ENCODE measurements around the gene RAB17.

RAB17 gene

GRCh38 chr2:237623428-237624403, 33.2 kb upstream of the RAB17 start:
- Histone ChIP-seq H3K4me1 (ENCODE audit: control insufficient read depth, insufficient read depth, low read length) (peaks cover 16% of the 10 kb centered on the region), H3K9ac (ENCODE audit: low read length) (no peak overlapping the region), H3K27me3 (ENCODE audit: control insufficient read depth, insufficient read depth, low read length) (peaks cover 29% of the 10 kb centered on the region), H3K4me3 (ENCODE audit: low read depth, low read length) (no peak overlapping the region), H3K9me3 (ENCODE audit: control insufficient read depth, insufficient read depth, low read depth, low read length) (no peaks in the 10 kb centered on the region; the same call in 1 of the 2 replicates), H3K27ac (ENCODE audit: low read depth, low read length) (no peak overlapping the region), H3K36me3 (ENCODE audit: control insufficient read depth, insufficient read depth, low read length) (peaks cover 3% of the 10 kb centered on the region; the same call in 1 of the 2 replicates)

- H3K9ac ChIP-seq (ENCODE audit: low read length): no peak overlapping the region
- H3K36me3 ChIP-seq (ENCODE audit: control insufficient read depth, insufficient read depth, low read length): peaks cover 14% of the 10 kb centered on the region; the same call in 1 of the 2 replicates
- no peak overlapping the region for H3K4me3 ChIP-seq (ENCODE audit: low read depth, low read length)
- no peak overlapping the region for H3K27ac ChIP-seq (ENCODE audit: low read depth, low read length)
- peaks cover 37% of the 10 kb centered on the region for H3K4me1 ChIP-seq (ENCODE audit: control insufficient read depth, insufficient read depth, low read length)
- H3K9me3 ChIP-seq (ENCODE audit: control insufficient read depth, insufficient read depth, low read depth, low read length): no peaks in the 10 kb centered on the region; the same call in 1 of the 2 replicates
- H3K27me3 ChIP-seq (ENCODE audit: control insufficient read depth, insufficient read depth, low read length): no peaks in the 10 kb centered on the region
These were observed 27.9 kb upstream of the RAB17 start for GRCh38 chr2:237618449-237618848.

- H3K27me3 ChIP-seq (ENCODE audit: control insufficient read depth, insufficient read depth, low read length): no peaks in the 10 kb centered on the region
- H3K4me3 ChIP-seq (ENCODE audit: low read depth, low read length): no peak overlapping the region
- H3K4me1 ChIP-seq (ENCODE audit: control insufficient read depth, insufficient read depth, low read length): peaks cover 46% of the 10 kb centered on the region
- no peak overlapping the region for H3K27ac ChIP-seq (ENCODE audit: low read depth, low read length)
- peaks cover 16% of the 10 kb centered on the region; the same call in 1 of the 2 replicates for H3K36me3 ChIP-seq (ENCODE audit: control insufficient read depth, insufficient read depth, low read length)
- H3K9ac ChIP-seq (ENCODE audit: low read length): no peak overlapping the region
- H3K9me3 ChIP-seq (ENCODE audit: control insufficient read depth, insufficient read depth, low read depth, low read length): no peaks in the 10 kb centered on the region; the same call in 1 of the 2 replicates
These were observed 27.1 kb upstream of the RAB17 start for GRCh38 chr2:237617587-237617982.

GRCh38 chr2:237616734-237617586, 26.4 kb upstream of the RAB17 start:
- H3K9me3 ChIP-seq (ENCODE audit: control insufficient read depth, insufficient read depth, low read depth, low read length): no peaks in the 10 kb centered on the region; the same call in 1 of the 2 replicates
- peaks cover 48% of the 10 kb centered on the region for H3K4me1 ChIP-seq (ENCODE audit: control insufficient read depth, insufficient read depth, low read length)
- no peak overlapping the region for H3K9ac ChIP-seq (ENCODE audit: low read length)
- H3K4me3 ChIP-seq (ENCODE audit: low read depth, low read length): no peak overlapping the region
- no peaks in the 10 kb centered on the region for H3K27me3 ChIP-seq (ENCODE audit: control insufficient read depth, insufficient read depth, low read length)
- peaks cover 17% of the 10 kb centered on the region; the same call in 1 of the 2 replicates for H3K36me3 ChIP-seq (ENCODE audit: control insufficient read depth, insufficient read depth, low read length)
- H3K27ac ChIP-seq (ENCODE audit: low read depth, low read length): no peak overlapping the region

- H3K27me3 ChIP-seq (ENCODE audit: control insufficient read depth, insufficient read depth, low read length): no peaks in the 10 kb centered on the region
- H3K4me3 ChIP-seq (ENCODE audit: low read depth, low read length): no peak overlapping the region
- H3K27ac ChIP-seq (ENCODE audit: low read depth, low read length): no peak overlapping the region
- H3K4me1 ChIP-seq (ENCODE audit: control insufficient read depth, insufficient read depth, low read length): peaks cover 48% of the 10 kb centered on the region
- no peaks in the 10 kb centered on the region; the same call in 1 of the 2 replicates for H3K9me3 ChIP-seq (ENCODE audit: control insufficient read depth, insufficient read depth, low read depth, low read length)
- no peak overlapping the region for H3K9ac ChIP-seq (ENCODE audit: low read length)
- peaks cover 17% of the 10 kb centered on the region; the same call in 1 of the 2 replicates for H3K36me3 ChIP-seq (ENCODE audit: control insufficient read depth, insufficient read depth, low read length)
These were observed 25.8 kb upstream of the RAB17 start for GRCh38 chr2:237616373-237616733.

- no peak overlapping the region for H3K4me3 ChIP-seq (ENCODE audit: low read depth, low read length)
- H3K36me3 ChIP-seq (ENCODE audit: control insufficient read depth, insufficient read depth, low read length): peaks cover 17% of the 10 kb centered on the region; the same call in 1 of the 2 replicates
- peaks cover 48% of the 10 kb centered on the region for H3K4me1 ChIP-seq (ENCODE audit: control insufficient read depth, insufficient read depth, low read length)
- no peaks in the 10 kb centered on the region; the same call in 1 of the 2 replicates for H3K9me3 ChIP-seq (ENCODE audit: control insufficient read depth, insufficient read depth, low read depth, low read length)
- peak overlapping the region; percentile 79; the same call in 1 of the 2 replicates for H3K27ac ChIP-seq (ENCODE audit: low read depth, low read length)
- H3K27me3 ChIP-seq (ENCODE audit: control insufficient read depth, insufficient read depth, low read length): no peaks in the 10 kb centered on the region
- H3K9ac ChIP-seq (ENCODE audit: low read length): peak overlapping the region; percentile 14
These were observed 25.2 kb upstream of the RAB17 start for GRCh38 chr2:237615631-237616249.

- peaks cover 48% of the 10 kb centered on the region for H3K4me1 ChIP-seq (ENCODE audit: control insufficient read depth, insufficient read depth, low read length)
- H3K9me3 ChIP-seq (ENCODE audit: control insufficient read depth, insufficient read depth, low read depth, low read length): no peaks in the 10 kb centered on the region
- peaks cover 15% of the 10 kb centered on the region; the same call in 1 of the 2 replicates for H3K36me3 ChIP-seq (ENCODE audit: control insufficient read depth, insufficient read depth, low read length)
- no peaks in the 10 kb centered on the region for H3K27me3 ChIP-seq (ENCODE audit: control insufficient read depth, insufficient read depth, low read length)
- peak overlapping the region; percentile 79 for H3K27ac ChIP-seq (ENCODE audit: low read depth, low read length)
- H3K9ac ChIP-seq (ENCODE audit: low read length): peak overlapping the region; percentile 76
- no peak overlapping the region; the same call in 1 of the 2 replicates for H3K4me3 ChIP-seq (ENCODE audit: low read depth, low read length)
These were observed 23.7 kb upstream of the RAB17 start for GRCh38 chr2:237614151-237614720.

GRCh38 chr2:237613679-237614078, 23.1 kb upstream of the RAB17 start:
- H3K9me3 ChIP-seq (ENCODE audit: control insufficient read depth, insufficient read depth, low read depth, low read length): no peaks in the 10 kb centered on the region
- H3K27ac ChIP-seq (ENCODE audit: low read depth, low read length): peak overlapping the region; percentile 66; the same call in 1 of the 2 replicates
- peak overlapping the region; percentile 76 for H3K9ac ChIP-seq (ENCODE audit: low read length)
- no peaks in the 10 kb centered on the region for H3K27me3 ChIP-seq (ENCODE audit: control insufficient read depth, insufficient read depth, low read length)
- no peak overlapping the region; the same call in 1 of the 2 replicates for H3K4me3 ChIP-seq (ENCODE audit: low read depth, low read length)
- H3K4me1 ChIP-seq (ENCODE audit: control insufficient read depth, insufficient read depth, low read length): peaks cover 48% of the 10 kb centered on the region
- H3K36me3 ChIP-seq (ENCODE audit: control insufficient read depth, insufficient read depth, low read length): peaks cover 15% of the 10 kb centered on the region; the same call in 1 of the 2 replicates

GRCh38 chr2:237612527-237613357, 22.2 kb upstream of the RAB17 start:
- peak overlapping the region; percentile 76 for H3K9ac ChIP-seq (ENCODE audit: low read length)
- H3K36me3 ChIP-seq (ENCODE audit: control insufficient read depth, insufficient read depth, low read length): peaks cover 15% of the 10 kb centered on the region; the same call in 1 of the 2 replicates
- H3K4me3 ChIP-seq (ENCODE audit: low read depth, low read length): no peak overlapping the region; the same call in 1 of the 2 replicates
- peak overlapping the region; percentile 66 for H3K27ac ChIP-seq (ENCODE audit: low read depth, low read length)
- H3K4me1 ChIP-seq (ENCODE audit: control insufficient read depth, insufficient read depth, low read length): peaks cover 48% of the 10 kb centered on the region
- H3K27me3 ChIP-seq (ENCODE audit: control insufficient read depth, insufficient read depth, low read length): no peaks in the 10 kb centered on the region
- H3K9me3 ChIP-seq (ENCODE audit: control insufficient read depth, insufficient read depth, low read depth, low read length): no peaks in the 10 kb centered on the region; the same call in 1 of the 2 replicates
